Tibial nerve (tissue), 3 donors: ENCODE data around the gene OR1S1.

Experiments used
- CTCF ChIP-seq, 5 experiments: fragments of 200-600 bp in 3 of 5; fragments of 450-650 bp in 2 of 5; sonication (generic) in 3 of 5; IDR thresholded peaks; one replicate each; pipeline ENCODE4 v1.5.1; 2016 to 2019; ENCODE audit warnings: antibody characterized with exemption in 5 of 5, mild to moderate bottlenecking in 3 of 5, moderate library complexity in 2 of 5
- POLR2A ChIP-seq, 2 donors: fragments of 450-650 bp; IDR thresholded peaks; one replicate each; pipeline ENCODE4 v1.6.1; 2017; ENCODE audit warnings: antibody characterized with exemption in 2 of 2, mild to moderate bottlenecking in 2 of 2, moderate library complexity in 2 of 2

- TF ChIP-seq POLR2A (IDR thresholded peaks at IDR 0.05) (no peak), CTCF (IDR thresholded peaks at IDR 0.05) (no peak)
Measured at GRCh38 chr11:58179648-58180047, 32.9 kb upstream of the OR1S1 start.
